SIG-M5 treated with dmso at 0.1 percent for 504 hours (cell line): Measurements from ENCODE around the gene CCDC73.
A peak's percentile ranks its signal among the peaks of the same experiment; 100 is the strongest.
"Not testable (repeated sequence)": the region's sequence is repeated elsewhere in the genome, so short reads cannot be mapped to it uniquely, and the experiment has no call there.

Source experiments
- DNase-seq: peaks from one replicate; lab custom pipeline; 2025; ENCODE audit not compliant: unreplicated experiment; lab: John Stamatoyannopoulos, UW

Gene CCDC73

GRCh38 chr11:32809313-32809712 lies 14.9 kb upstream of the CCDC73 start:
- peak; percentile 84 for DNase-seq

GRCh38 chr11:32796425-32796824 lies 2.0 kb upstream of the CCDC73 start:
- no peak for DNase-seq

- peak; percentile 48 for DNase-seq
Observed at GRCh38 chr11:32792948-32793475, 1.4 kb downstream of the CCDC73 start.

GRCh38 chr11:32792111-32792947 lies 2.1 kb downstream of the CCDC73 start:
- no peak for DNase-seq

- DNase-seq, result no peak
Observed at GRCh38 chr11:32790916-32791315, 3.5 kb downstream of the CCDC73 start.

- DNase-seq, result no peak
Observed at GRCh38 chr11:32786811-32787210, 7.7 kb downstream of the CCDC73 start.

GRCh38 chr11:32785262-32785661 lies 9.2 kb downstream of the CCDC73 start:
- DNase-seq, result no peak

GRCh38 chr11:32781721-32782120 lies 12.7 kb downstream of the CCDC73 start:
- DNase-seq, result no peak

- DNase-seq, result not testable (repeated sequence)
Observed at GRCh38 chr11:32780839-32781238, 13.6 kb downstream of the CCDC73 start.

- DNase-seq, result peak; percentile 32
Observed at GRCh38 chr11:32779136-32779535, 15.3 kb downstream of the CCDC73 start.

GRCh38 chr11:32775908-32776307 lies 18.6 kb downstream of the CCDC73 start:
- no peak for DNase-seq

GRCh38 chr11:32774081-32774480 lies 20.4 kb downstream of the CCDC73 start:
- no peak for DNase-seq

GRCh38 chr11:32772731-32773130 lies 21.7 kb downstream of the CCDC73 start:
- DNase-seq, result no peak

- not testable (repeated sequence) for DNase-seq
Observed at GRCh38 chr11:32761774-32762173, 32.7 kb downstream of the CCDC73 start.

- DNase-seq, result no peak
Observed at GRCh38 chr11:32758291-32758690, 36.2 kb downstream of the CCDC73 start.

- DNase-seq, result not testable (repeated sequence)
Observed at GRCh38 chr11:32753181-32753580, 41.3 kb downstream of the CCDC73 start.

GRCh38 chr11:32752001-32752400 lies 42.5 kb downstream of the CCDC73 start:
- no peak for DNase-seq

GRCh38 chr11:32751381-32751780 lies 43.1 kb downstream of the CCDC73 start:
- DNase-seq, result no peak

GRCh38 chr11:32729976-32730375 lies 64.5 kb downstream of the CCDC73 start:
- DNase-seq, result no peak

- DNase-seq, result no peak
Observed at GRCh38 chr11:32723332-32723731, 71.1 kb downstream of the CCDC73 start.

- no peak for DNase-seq
Observed at GRCh38 chr11:32722255-32722654, 72.2 kb downstream of the CCDC73 start.

- no peak for DNase-seq
Observed at GRCh38 chr11:32713496-32713895, 81.0 kb downstream of the CCDC73 start.

- DNase-seq, result not testable (repeated sequence)
Observed at GRCh38 chr11:32708978-32709377, 85.5 kb downstream of the CCDC73 start.
